Kidney epithelial cell (primary cell): Measurements from ENCODE around the gene MAZ. TPM values are rescaled to one million over a fixed set of nuclear protein-coding genes. Genes with fewer than 3 reads are reported as not detected.

Experiments
- DNase-seq: peaks from one replicate; pipeline ENCODE4 v3.0.0-alpha.2; 2010; ENCODE audit warnings: low read depth
- H3K27me3 ChIP-seq: 2 replicates; pipeline ENCODE4 v1.6.0; 2011; ENCODE audit warnings: low read length; ENCODE audit not compliant: control insufficient read depth, insufficient read depth
- H3K36me3 ChIP-seq: 2 replicates; pipeline ENCODE4 v1.5.1; 2011; ENCODE audit warnings: low read length; ENCODE audit not compliant: control insufficient read depth, insufficient read depth
- H3K4me3 ChIP-seq: 2 replicates; pipeline ENCODE4 v1.5.1; 2011; ENCODE audit warnings: low read depth, mild to moderate bottlenecking, control low read depth, low read length
- CTCF ChIP-seq: IDR thresholded peaks from 2 replicates; pipeline ENCODE4 v1.5.1; 2011; ENCODE audit warnings: mild to moderate bottlenecking, moderate library complexity, low read length, control low read depth, inconsistent platforms; ENCODE audit not compliant: insufficient read depth, poor library complexity, severe bottlenecking
- total RNA-seq: library from RNA; depleted of rRNA; stranded (reverse); fragments of >200 nt; gene quantifications from 2 replicates; pipeline ENCODE4 v1.2.3, GENCODE V29; 2015

MAZ gene
- total RNA-seq, 1 donor from 2014 or later, result 164 TPM

- H3K27me3 ChIP-seq, result no peaks in the 10 kb centered on the region
- no peak for TF ChIP-seq CTCF
- H3K36me3 ChIP-seq, result peaks cover 1% of the 10 kb centered on the region
- DNase-seq, result no peak
- H3K4me3 ChIP-seq, result no peak overlapping the region
Observed at GRCh38 chr16:29813644-29814562, 7.6 kb downstream of the MAZ start.

DNA sequence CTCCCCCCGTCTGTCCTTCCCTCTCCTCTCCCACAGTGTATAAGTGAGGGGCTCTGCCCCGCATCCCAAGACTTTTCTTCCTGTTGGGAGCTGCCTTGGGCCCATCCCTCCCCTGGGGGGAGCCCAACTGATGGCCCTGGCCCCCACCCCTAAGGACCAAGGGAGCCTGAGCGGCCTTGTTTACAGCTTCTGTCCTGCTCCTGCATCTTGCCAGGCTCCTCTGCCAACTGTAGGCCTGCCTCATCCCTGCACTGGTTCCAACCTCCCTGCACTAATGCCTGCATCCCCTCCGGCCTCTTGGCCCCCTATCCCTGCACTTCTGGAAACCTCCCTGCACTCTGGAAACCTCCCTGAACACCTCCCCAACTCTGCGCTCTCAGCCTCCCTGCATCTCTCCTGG is 8.3 kb downstream of the MAZ start:
- Histone ChIP-seq H3K36me3 (no peaks in the 10 kb centered on the region), H3K27me3 (no peaks in the 10 kb centered on the region), H3K4me3 (no peak overlapping the region)
- TF ChIP-seq CTCF, result no peak
- DNase-seq, result no peak

- H3K27me3 ChIP-seq, result no peaks in the 10 kb centered on the region
- H3K4me3 ChIP-seq, result peak overlapping the region; percentile 75
- TF ChIP-seq CTCF, result no peak
- no peaks in the 10 kb centered on the region for H3K36me3 ChIP-seq
- no peak for DNase-seq
Observed at GRCh38 chr16:29815032-29815721, 8.8 kb downstream of the MAZ start.

- peak within 1 kb of the TSS; percentile 75 for H3K4me3 ChIP-seq
- DNase-seq, result peak; percentile 99
- TF ChIP-seq CTCF, result peak; percentile 93
- no peaks in the 10 kb centered on the region for H3K27me3 ChIP-seq
- no peaks in the 10 kb centered on the region for H3K36me3 ChIP-seq
Observed at GRCh38 chr16:29815793-29816693, 9.7 kb downstream of the MAZ start, which contains the start of gene PAGR1. PAGR1 (plus strand) TSS chr16:29816152; CDS start chr16:29816526, 374 bp downstream.

DNA sequence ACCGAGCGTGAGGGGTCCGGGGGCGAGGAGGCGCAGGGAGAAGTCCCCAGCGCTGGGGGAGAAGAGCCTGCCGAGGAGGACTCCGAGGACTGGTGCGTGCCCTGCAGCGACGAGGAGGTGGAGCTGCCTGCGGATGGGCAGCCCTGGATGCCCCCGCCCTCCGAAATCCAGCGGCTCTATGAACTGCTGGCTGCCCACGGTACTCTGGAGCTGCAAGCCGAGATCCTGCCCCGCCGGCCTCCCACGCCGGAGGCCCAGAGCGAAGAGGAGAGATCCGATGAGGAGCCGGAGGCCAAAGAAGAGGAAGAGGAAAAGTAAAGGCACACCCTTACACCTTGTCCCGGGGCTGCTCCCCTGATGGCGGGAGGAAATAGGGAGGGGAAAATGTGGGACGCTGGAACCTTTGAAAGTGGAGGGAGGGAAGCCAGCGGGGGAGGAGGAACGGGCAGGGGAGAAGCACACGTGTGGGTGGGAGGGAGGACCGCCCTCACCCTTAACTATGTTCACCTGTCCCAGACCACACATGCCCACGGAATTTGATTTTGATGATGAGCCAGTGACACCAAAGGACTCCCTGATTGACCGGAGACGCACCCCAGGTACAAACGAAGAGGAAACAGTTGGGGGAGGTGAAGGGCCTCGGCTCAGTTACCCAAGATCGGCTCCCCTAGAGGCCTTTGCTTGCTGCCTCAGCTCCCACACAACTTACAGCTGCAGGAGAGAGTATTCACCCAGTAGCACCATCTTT is 10.5 kb downstream of the MAZ start:
- no peaks in the 10 kb centered on the region for H3K27me3 ChIP-seq
- DNase-seq, result no peak
- peak overlapping the region; percentile 75 for H3K4me3 ChIP-seq
- H3K36me3 ChIP-seq, result no peaks in the 10 kb centered on the region
- TF ChIP-seq CTCF, result no peak
